ENCODE results near the gene FSTL4. TPM values are rescaled to one million over a fixed set of nuclear protein-coding genes. Genes with fewer than 3 reads are reported as not detected.

The FSTL4 gene
- polyA plus RNA-seq, 1 donor (not counting 4 experiments of a cell fraction or from before 2014, with no cell fraction given): 1.7 TPM

GRCh38 chr5:133336121-133336968 is 276.0 kb downstream of the FSTL4 start:
- no peaks in the 10 kb centered on the region for H3K79me2 ChIP-seq (ENCODE audit: control insufficient read depth, insufficient read depth, low read length)
- FAIRE-seq (no peak), DNase-seq (ENCODE audit: low read depth, low spot score) (no peak)
- H4K20me1 ChIP-seq (ENCODE audit: control insufficient read depth, extremely low read depth, insufficient read depth, low read length): no peaks in the 10 kb centered on the region
- H3K4me3 ChIP-seq (ENCODE audit: control insufficient read depth in 2 of 3, extremely low read depth in 1 of 3, insufficient read depth in 2 of 3, low read depth in 1 of 3, low read length in 3 of 3): no peak overlapping the region
- no peaks in the 10 kb centered on the region for H3K9me1 ChIP-seq (ENCODE audit: control insufficient read depth, extremely low read depth, insufficient read depth, low read length)
- H3K36me3 ChIP-seq (ENCODE audit: control insufficient read depth in 2 of 2, extremely low read depth in 1 of 2, insufficient read depth in 2 of 2, low read length in 2 of 2): no peaks in the 10 kb centered on the region
- dilution Hi-C loops (cut with MboI; ENCODE audit: extremely low pct_ligation_motif_present, low sequenced_read_pairs): no loop called here
- no peak overlapping the region for H3K9ac ChIP-seq (ENCODE audit: control insufficient read depth, extremely low read depth, insufficient read depth, low read length)
- no peak overlapping the region for H2AFZ ChIP-seq (ENCODE audit: control insufficient read depth, low read length)
- no peaks in the 10 kb centered on the region for H3K4me1 ChIP-seq (ENCODE audit: control insufficient read depth, extremely low read depth, insufficient read depth, low read length)
- H3K4me2 ChIP-seq (ENCODE audit: control insufficient read depth, extremely low read depth, insufficient read depth, low read depth, low read length): no peak overlapping the region
- no peak for TF ChIP-seq EZH2 (IDR thresholded peaks at IDR 0.05; ENCODE audit: low read length)
- no peak for TF ChIP-seq CTCF (optimal IDR thresholded peaks at IDR 0.05 in 1 of 3, IDR thresholded peaks at IDR 0.05 in 1 of 3, conservative IDR thresholded peaks at IDR 0.05 in 1 of 3; ENCODE audit: extremely low read depth in 1 of 3, insufficient read depth in 2 of 3, low read length in 3 of 3)
- H3K27me3 ChIP-seq (ENCODE audit: control insufficient read depth, extremely low read depth, insufficient read depth, low read length): peaks cover 4% of the 10 kb centered on the region
- H3K9me3 ChIP-seq (ENCODE audit: control insufficient read depth, low read depth, low read length): no peaks in the 10 kb centered on the region
- no peak overlapping the region for H3K27ac ChIP-seq (ENCODE audit: control insufficient read depth, insufficient read depth, low read length)

- Histone ChIP-seq H3K9me1 (ENCODE audit: control insufficient read depth, extremely low read depth, insufficient read depth, low read length) (no peaks in the 10 kb centered on the region), H4K20me1 (ENCODE audit: control insufficient read depth, extremely low read depth, insufficient read depth, low read length) (no peaks in the 10 kb centered on the region), H3K27ac (ENCODE audit: control insufficient read depth, insufficient read depth, low read length) (no peak overlapping the region), H3K4me1 (ENCODE audit: control insufficient read depth, extremely low read depth, insufficient read depth, low read length) (no peaks in the 10 kb centered on the region), H3K9ac (ENCODE audit: control insufficient read depth, extremely low read depth, insufficient read depth, low read length) (no peak overlapping the region), H3K27me3 (ENCODE audit: control insufficient read depth, extremely low read depth, insufficient read depth, low read length) (peaks cover 4% of the 10 kb centered on the region), H3K9me3 (ENCODE audit: control insufficient read depth, low read depth, low read length) (no peaks in the 10 kb centered on the region), H3K4me2 (ENCODE audit: control insufficient read depth, extremely low read depth, insufficient read depth, low read depth, low read length) (no peak overlapping the region), H3K79me2 (ENCODE audit: control insufficient read depth, insufficient read depth, low read length) (no peaks in the 10 kb centered on the region), H2AFZ (ENCODE audit: control insufficient read depth, low read length) (no peak overlapping the region), H3K4me3 (ENCODE audit: control insufficient read depth in 2 of 3, extremely low read depth in 1 of 3, insufficient read depth in 2 of 3, low read depth in 1 of 3, low read length in 3 of 3) (no peak overlapping the region), H3K36me3 (ENCODE audit: control insufficient read depth in 2 of 2, extremely low read depth in 1 of 2, insufficient read depth in 2 of 2, low read length in 2 of 2) (no peaks in the 10 kb centered on the region)
- no peak for DNase-seq (ENCODE audit: low read depth, low spot score)
- dilution Hi-C loops (cut with MboI; ENCODE audit: extremely low pct_ligation_motif_present, low sequenced_read_pairs): no loop called here
- TF ChIP-seq CTCF (optimal IDR thresholded peaks at IDR 0.05 in 1 of 3, IDR thresholded peaks at IDR 0.05 in 1 of 3, conservative IDR thresholded peaks at IDR 0.05 in 1 of 3; ENCODE audit: extremely low read depth in 1 of 3, insufficient read depth in 2 of 3, low read length in 3 of 3): no peak
- TF ChIP-seq EZH2 (IDR thresholded peaks at IDR 0.05; ENCODE audit: low read length): no peak
- FAIRE-seq: no peak
Measured at GRCh38 chr5:133334796-133335639, 277.3 kb downstream of the FSTL4 start.

Measured in keratinocyte (primary cell).